ENCODE results near the gene ZNF24.

The ZNF24 gene

GRCh38 chr18:35348001-35348400 is 3.8 kb upstream of the ZNF24 start:
- Histone ChIP-seq H3K27ac (ENCODE audit: low read depth, low read length) (no peak overlapping the region), H2BK5ac (ENCODE audit: low read length) (no peak overlapping the region), H3K4me3 (ENCODE audit: low read length) (no peak overlapping the region), H3K4ac (ENCODE audit: low read depth, low read length) (no peak overlapping the region), H2BK15ac (replicated peaks; ENCODE audit: low read depth) (no peak overlapping the region), H3K18ac (ENCODE audit: low read length) (no peak overlapping the region), H3K56ac (ENCODE audit: low read length) (no peak overlapping the region), H3K79me2 (ENCODE audit: control insufficient read depth, insufficient read depth, low read length) (peaks cover 8% of the 10 kb centered on the region), H3K23ac (ENCODE audit: low read length) (no peak overlapping the region), H3K4me1 (ENCODE audit: control insufficient read depth, low read depth, low read length) (no peaks in the 10 kb centered on the region), H3K36me3 (ENCODE audit: control insufficient read depth, insufficient read depth, low read length) (no peaks in the 10 kb centered on the region), H3K79me1 (ENCODE audit: low read length) (no peaks in the 10 kb centered on the region), H4K5ac (ENCODE audit: low read length) (no peak overlapping the region), H3K4me2 (ENCODE audit: low read length) (no peak overlapping the region), H2BK120ac (ENCODE audit: low read depth, low read length) (no peak overlapping the region), H3K9ac (ENCODE audit: low read length) (no peak overlapping the region), H4K8ac (ENCODE audit: low read depth, low read length) (no peak overlapping the region), H2AK5ac (ENCODE audit: low read length) (no peak overlapping the region), H3K27me3 (ENCODE audit: insufficient read depth, low read length, poor library complexity) (no peaks in the 10 kb centered on the region)
- no CpG with 5 or more reads among the region's 3 CpGs for WGBS (ENCODE audit: extremely low coverage, insufficient coverage, low lambda C conversion rate)
- DNase-seq, result no peak

DNA sequence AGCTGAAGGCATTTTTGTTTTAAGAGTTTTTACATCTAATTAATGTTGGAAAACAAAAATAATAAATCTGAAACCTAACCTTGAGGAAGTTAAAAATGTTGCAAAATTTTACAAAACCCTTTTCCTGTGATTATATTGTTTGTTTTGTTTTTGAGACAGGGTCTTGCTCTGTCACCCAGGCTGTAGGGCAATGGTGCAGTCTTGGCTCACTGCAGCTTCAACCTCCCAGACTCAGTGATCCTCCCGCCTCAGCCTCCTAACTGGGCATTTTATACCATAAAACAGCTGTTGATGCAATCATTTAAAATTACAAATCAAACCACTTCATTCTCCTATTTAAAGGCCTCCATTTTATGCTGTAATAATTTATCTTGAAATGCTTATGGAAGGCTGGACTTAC is 1.7 kb upstream of the ZNF24 start:
- Histone ChIP-seq H4K5ac (ENCODE audit: low read length) (no peak overlapping the region), H3K27me3 (ENCODE audit: insufficient read depth, low read length, poor library complexity) (no peaks in the 10 kb centered on the region), H3K79me1 (ENCODE audit: low read length) (peaks cover 2% of the 10 kb centered on the region), H3K79me2 (ENCODE audit: control insufficient read depth, insufficient read depth, low read length) (peaks cover 25% of the 10 kb centered on the region), H2BK15ac (replicated peaks; ENCODE audit: low read depth) (no peak overlapping the region), H2BK5ac (ENCODE audit: low read length) (no peak overlapping the region), H3K56ac (ENCODE audit: low read length) (no peak overlapping the region), H3K4ac (ENCODE audit: low read depth, low read length) (no peak overlapping the region), H2BK120ac (ENCODE audit: low read depth, low read length) (no peak overlapping the region), H3K36me3 (ENCODE audit: control insufficient read depth, insufficient read depth, low read length) (no peaks in the 10 kb centered on the region), H3K9ac (ENCODE audit: low read length) (no peak overlapping the region), H3K27ac (ENCODE audit: low read depth, low read length) (no peak overlapping the region), H3K23ac (ENCODE audit: low read length) (no peak overlapping the region), H2AK5ac (ENCODE audit: low read length) (no peak overlapping the region), H4K8ac (ENCODE audit: low read depth, low read length) (no peak overlapping the region), H3K4me1 (ENCODE audit: control insufficient read depth, low read depth, low read length) (no peaks in the 10 kb centered on the region), H3K18ac (ENCODE audit: low read length) (no peak overlapping the region), H3K4me3 (ENCODE audit: low read length) (no peak overlapping the region), H3K4me2 (ENCODE audit: low read length) (no peak overlapping the region)
- DNase-seq, result no peak
- WGBS (ENCODE audit: extremely low coverage, insufficient coverage, low lambda C conversion rate), result no CpG with 5 or more reads among the region's 1 CpG

- H3K18ac ChIP-seq (ENCODE audit: low read length), result no peak overlapping the region
- no peak overlapping the region for H2AK5ac ChIP-seq (ENCODE audit: low read length)
- H2BK5ac ChIP-seq (ENCODE audit: low read length), result no peak overlapping the region
- H4K5ac ChIP-seq (ENCODE audit: low read length), result no peak overlapping the region
- peak; percentile 69 for DNase-seq
- no CpG with 5 or more reads among the region's 6 CpGs for WGBS (ENCODE audit: extremely low coverage, insufficient coverage, low lambda C conversion rate)
- H2BK15ac ChIP-seq (replicated peaks; ENCODE audit: low read depth), result no peak overlapping the region
- H3K4me2 ChIP-seq (ENCODE audit: low read length), result no peak overlapping the region
- H3K27me3 ChIP-seq (ENCODE audit: insufficient read depth, low read length, poor library complexity), result no peaks in the 10 kb centered on the region
- H3K27ac ChIP-seq (ENCODE audit: low read depth, low read length), result no peak overlapping the region
- H4K8ac ChIP-seq (ENCODE audit: low read depth, low read length), result no peak overlapping the region
- no peaks in the 10 kb centered on the region for H3K4me1 ChIP-seq (ENCODE audit: control insufficient read depth, low read depth, low read length)
- no peaks in the 10 kb centered on the region for H3K36me3 ChIP-seq (ENCODE audit: control insufficient read depth, insufficient read depth, low read length)
- H2BK120ac ChIP-seq (ENCODE audit: low read depth, low read length), result no peak overlapping the region
- H3K56ac ChIP-seq (ENCODE audit: low read length), result peak overlapping the region; percentile 54
- H3K79me1 ChIP-seq (ENCODE audit: low read length), result peaks cover 4% of the 10 kb centered on the region
- no peak overlapping the region for H3K9ac ChIP-seq (ENCODE audit: low read length)
- H3K4ac ChIP-seq (ENCODE audit: low read depth, low read length), result peak overlapping the region; percentile 70
- H3K79me2 ChIP-seq (ENCODE audit: control insufficient read depth, insufficient read depth, low read length), result peaks cover 29% of the 10 kb centered on the region
- H3K4me3 ChIP-seq (ENCODE audit: low read length), result no peak overlapping the region
- no peak overlapping the region for H3K23ac ChIP-seq (ENCODE audit: low read length)
Observed at GRCh38 chr18:35345460-35345921, 1.3 kb upstream of the ZNF24 start.

DNA sequence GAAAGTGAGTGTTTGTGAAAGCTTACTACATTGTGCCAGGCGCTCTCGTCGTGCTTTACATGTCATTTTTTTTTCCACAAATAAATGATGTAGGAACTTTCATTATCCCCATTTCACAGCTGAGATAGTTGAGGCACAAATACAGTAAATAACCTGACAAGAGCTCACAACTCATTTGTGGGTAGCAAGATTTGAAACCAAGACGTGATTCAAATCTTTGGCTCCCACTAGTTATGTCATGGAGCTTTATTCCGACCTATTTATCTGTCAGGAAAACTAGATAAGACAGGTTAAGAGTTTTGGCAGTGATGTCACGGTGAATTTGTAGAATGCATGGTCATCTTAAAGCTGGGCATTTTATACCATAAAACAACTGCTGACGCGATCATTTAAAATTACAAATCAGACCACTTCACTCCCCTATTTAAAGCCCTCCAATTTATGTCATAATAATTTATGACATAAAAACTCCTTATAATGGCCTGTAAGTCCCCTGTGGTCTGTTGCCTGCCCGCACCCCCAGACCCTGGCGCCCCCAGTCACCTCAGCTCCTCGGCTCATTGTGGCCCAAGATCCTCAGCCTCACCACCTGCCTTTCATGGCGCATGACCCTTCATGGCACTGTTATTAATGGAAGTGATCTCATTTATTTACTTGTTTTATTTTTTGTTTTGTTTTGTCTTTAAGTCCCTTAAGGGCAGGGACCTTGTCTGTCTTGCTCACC is 678 bp upstream of the ZNF24 start:
- Histone ChIP-seq H2BK5ac (ENCODE audit: low read length) (no peak overlapping the region), H3K18ac (ENCODE audit: low read length) (peak overlapping the region; percentile 88), H3K4me1 (ENCODE audit: control insufficient read depth, low read depth, low read length) (no peaks in the 10 kb centered on the region), H3K36me3 (ENCODE audit: control insufficient read depth, insufficient read depth, low read length) (peaks cover 3% of the 10 kb centered on the region), H4K5ac (ENCODE audit: low read length) (peak overlapping the region; percentile 8), H3K27me3 (ENCODE audit: insufficient read depth, low read length, poor library complexity) (no peaks in the 10 kb centered on the region), H3K27ac (ENCODE audit: low read depth, low read length) (no peak overlapping the region), H3K79me1 (ENCODE audit: low read length) (peaks cover 8% of the 10 kb centered on the region), H2AK5ac (ENCODE audit: low read length) (no peak overlapping the region), H2BK120ac (ENCODE audit: low read depth, low read length) (no peak overlapping the region), H3K9ac (ENCODE audit: low read length) (peak overlapping the region; percentile 11), H3K4ac (ENCODE audit: low read depth, low read length) (peak overlapping the region; percentile 48), H3K4me2 (ENCODE audit: low read length) (peak overlapping the region; percentile 1), H2BK15ac (replicated peaks; ENCODE audit: low read depth) (peak overlapping the region; percentile 98), H3K23ac (ENCODE audit: low read length) (no peak overlapping the region), H3K56ac (ENCODE audit: low read length) (peak overlapping the region; percentile 31), H4K8ac (ENCODE audit: low read depth, low read length) (peak overlapping the region; percentile 82), H3K79me2 (ENCODE audit: control insufficient read depth, insufficient read depth, low read length) (peaks cover 34% of the 10 kb centered on the region), H3K4me3 (ENCODE audit: low read length) (no peak overlapping the region)
- WGBS (ENCODE audit: extremely low coverage, insufficient coverage, low lambda C conversion rate), result no CpG with 5 or more reads among the region's 12 CpGs
- DNase-seq, result no peak

GRCh38 chr18:35343488-35343935 is 708 bp downstream of the ZNF24 start:
- WGBS (ENCODE audit: extremely low coverage, insufficient coverage, low lambda C conversion rate), result no CpG with 5 or more reads among the region's 15 CpGs
- no peak for DNase-seq
- peak overlapping the region; percentile 94 for H3K9ac ChIP-seq (ENCODE audit: low read length)

More at GRCh38 chr18:35343488-35343935, 708 bp downstream of the ZNF24 start:
- Histone ChIP-seq H3K27ac (ENCODE audit: low read depth, low read length) (no peak overlapping the region), H3K4me2 (ENCODE audit: low read length) (peak overlapping the region; percentile 86), H2BK120ac (ENCODE audit: low read depth, low read length) (no peak overlapping the region), H2BK15ac (replicated peaks; ENCODE audit: low read depth) (no peak overlapping the region), H4K8ac (ENCODE audit: low read depth, low read length) (no peak overlapping the region), H3K4ac (ENCODE audit: low read depth, low read length) (no peak overlapping the region), H3K79me2 (ENCODE audit: control insufficient read depth, insufficient read depth, low read length) (peaks cover 36% of the 10 kb centered on the region), H3K4me3 (ENCODE audit: low read length) (peak overlapping the region; percentile 93), H3K36me3 (ENCODE audit: control insufficient read depth, insufficient read depth, low read length) (peaks cover 10% of the 10 kb centered on the region), H4K5ac (ENCODE audit: low read length) (no peak overlapping the region), H2AK5ac (ENCODE audit: low read length) (no peak overlapping the region), H3K4me1 (ENCODE audit: control insufficient read depth, low read depth, low read length) (no peaks in the 10 kb centered on the region), H2BK5ac (ENCODE audit: low read length) (no peak overlapping the region), H3K27me3 (ENCODE audit: insufficient read depth, low read length, poor library complexity) (no peaks in the 10 kb centered on the region), H3K18ac (ENCODE audit: low read length) (no peak overlapping the region), H3K56ac (ENCODE audit: low read length) (peak overlapping the region; percentile 87), H3K79me1 (ENCODE audit: low read length) (peaks cover 14% of the 10 kb centered on the region), H3K23ac (ENCODE audit: low read length) (no peak overlapping the region)

Measured in mesendoderm (in vitro differentiated cells).